GM19463 (cell line): ENCODE results near the gene PDE2A.

ENCODE experiments used
- ATAC-seq: cut with Tn5 transposase; IDR thresholded peaks from one replicate; pipeline ENCODE4 v1.9.1; 2021; ENCODE audit warnings: mild to moderate bottlenecking, moderate library complexity; ENCODE audit not compliant: unreplicated experiment

Gene PDE2A

GRCh38 chr11:72639502-72640375 is 34.5 kb downstream of the PDE2A start:
- ATAC-seq: no peak

- no peak for ATAC-seq
These were observed 36.3 kb downstream of the PDE2A start for GRCh38 chr11:72637926-72638325.

GRCh38 chr11:72637198-72637597 is 37.0 kb downstream of the PDE2A start:
- no peak for ATAC-seq

GRCh38 chr11:72636376-72636775 is 37.8 kb downstream of the PDE2A start:
- no peak for ATAC-seq

- ATAC-seq: no peak
These were observed 38.3 kb downstream of the PDE2A start for GRCh38 chr11:72635933-72636332.

- ATAC-seq: no peak
These were observed 38.8 kb downstream of the PDE2A start for GRCh38 chr11:72635309-72635915.

GRCh38 chr11:72634472-72635095 is 39.6 kb downstream of the PDE2A start:
- no peak for ATAC-seq

- no peak for ATAC-seq
These were observed 40.2 kb downstream of the PDE2A start for GRCh38 chr11:72634016-72634415.

GRCh38 chr11:72633068-72633467 is 41.2 kb downstream of the PDE2A start:
- ATAC-seq: no peak

- ATAC-seq: no peak
These were observed 42.2 kb downstream of the PDE2A start for GRCh38 chr11:72631806-72632731.

GRCh38 chr11:72630104-72630852 is 43.9 kb downstream of the PDE2A start:
- no peak for ATAC-seq

- no peak for ATAC-seq
These were observed 45.0 kb downstream of the PDE2A start for GRCh38 chr11:72629266-72629665.

- no peak for ATAC-seq
These were observed 46.5 kb downstream of the PDE2A start for GRCh38 chr11:72627594-72628281.

GRCh38 chr11:72626414-72626936 is 47.7 kb downstream of the PDE2A start:
- ATAC-seq: no peak

- ATAC-seq: no peak
These were observed 48.4 kb downstream of the PDE2A start for GRCh38 chr11:72625691-72626413.

GRCh38 chr11:72624496-72625201 is 49.6 kb downstream of the PDE2A start:
- ATAC-seq: no peak

GRCh38 chr11:72623052-72623451 is 51.2 kb downstream of the PDE2A start:
- no peak for ATAC-seq

GRCh38 chr11:72621008-72621610 is 53.1 kb downstream of the PDE2A start:
- ATAC-seq: no peak
